ENCODE results near the gene USP14.
A peak's percentile ranks its signal among the peaks of the same experiment; 100 is the strongest.

The USP14 gene

DNA sequence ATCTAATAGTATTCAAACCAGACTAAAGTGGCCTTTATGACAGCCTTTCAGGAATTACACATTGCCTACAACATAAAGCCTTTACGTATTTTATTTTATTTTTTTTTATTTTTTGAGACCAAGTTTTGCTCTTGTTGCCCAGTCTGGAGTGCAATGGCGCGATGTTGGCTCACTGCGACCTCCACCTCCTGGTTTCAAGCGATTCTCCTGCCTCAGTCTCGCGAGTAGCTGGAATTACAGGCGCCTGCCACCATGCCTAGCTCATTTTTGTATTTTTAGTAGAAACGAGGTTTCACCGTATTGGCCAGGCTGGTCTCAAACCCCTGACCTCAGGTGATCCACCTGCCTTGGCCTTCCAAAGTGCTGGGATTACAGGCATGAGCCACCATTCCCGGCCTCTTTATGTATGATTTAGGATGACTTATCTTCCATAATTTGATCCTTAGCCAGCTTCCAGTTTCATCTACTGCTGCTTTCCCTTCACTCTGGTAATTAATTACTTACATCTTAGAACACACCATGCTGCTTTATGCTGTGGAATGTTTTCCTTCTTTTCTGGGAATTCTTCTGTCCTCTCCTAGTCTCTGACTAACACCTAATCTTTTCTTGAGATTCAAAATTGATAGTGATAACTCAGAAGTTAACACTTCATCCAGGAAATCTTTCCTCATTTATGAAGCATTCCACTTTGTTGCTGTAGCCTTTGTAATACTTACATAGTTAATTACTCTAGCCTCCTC lies 2.6 kb downstream of the USP14 start:
- DNase-seq = no peak

DNA sequence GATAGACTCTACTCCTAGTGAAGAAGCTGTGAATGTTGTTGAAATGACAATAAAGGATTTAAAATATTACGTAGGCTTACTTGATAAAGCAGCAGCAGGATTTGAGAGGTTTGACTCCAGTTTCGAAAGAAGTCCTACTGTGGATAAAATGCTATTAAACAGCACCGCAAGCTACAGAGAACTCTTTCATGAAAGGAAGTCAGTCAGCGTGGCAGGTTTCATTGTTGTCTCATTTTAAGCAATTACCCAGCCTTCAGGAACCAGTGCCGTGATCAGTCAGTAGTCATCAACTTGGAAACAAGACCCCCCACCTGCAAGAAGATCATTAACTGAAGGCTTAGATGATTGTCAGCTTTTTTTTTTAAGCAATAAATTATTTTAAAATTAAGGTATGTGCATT lies 14.0 kb downstream of the USP14 start:
- DNase-seq = no peak

DNA sequence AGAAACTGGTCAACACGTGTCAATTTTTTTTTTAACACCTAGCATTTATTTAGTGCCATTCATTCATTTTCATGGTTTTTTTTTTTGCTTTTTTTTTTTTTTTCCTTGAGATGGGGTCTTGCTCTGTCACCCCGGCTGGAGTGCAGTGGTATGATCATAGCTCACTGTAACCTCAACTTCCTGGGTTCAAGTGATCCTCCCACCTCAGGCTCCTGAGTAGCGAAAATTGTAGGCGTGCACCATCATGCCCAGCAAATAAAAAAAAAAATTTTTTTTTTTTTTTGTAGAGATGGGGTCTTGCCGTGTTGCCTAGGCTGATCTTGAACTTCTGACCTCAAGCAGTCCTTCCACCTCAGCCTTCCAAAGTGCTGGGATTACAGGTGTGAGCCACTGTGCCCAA lies 21.1 kb downstream of the USP14 start:
- no peak for DNase-seq

DNA sequence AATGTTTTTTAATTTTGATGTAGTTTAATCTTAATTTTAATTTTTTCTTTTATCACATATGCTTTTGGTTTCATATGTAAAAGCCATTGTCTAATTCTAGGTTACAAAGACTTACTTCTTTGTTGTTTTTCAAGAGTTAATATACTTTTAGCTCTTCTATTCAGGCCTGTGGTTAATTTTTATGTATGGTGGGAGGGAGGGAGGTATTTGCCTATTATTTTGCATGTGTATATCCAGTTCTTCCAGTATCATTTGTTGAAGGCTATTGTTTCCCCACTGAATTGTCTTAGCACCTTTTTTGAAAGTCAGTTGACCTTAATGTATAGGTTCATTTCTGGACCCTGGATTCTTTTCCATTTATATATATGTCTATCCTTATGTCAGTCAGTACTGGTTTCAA lies 23.4 kb downstream of the USP14 start:
- DNase-seq = no peak

DNA sequence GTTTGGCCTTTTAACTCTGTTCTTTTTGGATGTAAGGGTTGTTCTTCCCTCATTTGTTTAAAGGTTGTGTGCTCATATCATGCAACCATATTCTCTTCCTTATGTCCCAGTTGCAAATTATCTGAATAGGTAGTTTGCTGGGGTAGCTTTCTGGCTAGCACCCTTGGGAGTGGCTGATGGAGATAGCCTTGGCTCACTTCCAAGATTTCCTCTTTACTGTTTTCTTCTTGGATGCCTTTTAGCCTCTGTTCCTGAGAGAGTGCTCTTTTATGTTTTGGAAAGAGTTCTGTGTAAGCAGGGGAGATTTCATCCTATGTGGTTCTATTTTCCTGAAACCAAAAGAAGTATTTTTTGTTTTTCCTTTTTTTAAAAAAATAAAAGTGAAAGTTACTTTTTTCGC lies 25.4 kb downstream of the USP14 start:
- DNase-seq = peak; percentile 0

DNA sequence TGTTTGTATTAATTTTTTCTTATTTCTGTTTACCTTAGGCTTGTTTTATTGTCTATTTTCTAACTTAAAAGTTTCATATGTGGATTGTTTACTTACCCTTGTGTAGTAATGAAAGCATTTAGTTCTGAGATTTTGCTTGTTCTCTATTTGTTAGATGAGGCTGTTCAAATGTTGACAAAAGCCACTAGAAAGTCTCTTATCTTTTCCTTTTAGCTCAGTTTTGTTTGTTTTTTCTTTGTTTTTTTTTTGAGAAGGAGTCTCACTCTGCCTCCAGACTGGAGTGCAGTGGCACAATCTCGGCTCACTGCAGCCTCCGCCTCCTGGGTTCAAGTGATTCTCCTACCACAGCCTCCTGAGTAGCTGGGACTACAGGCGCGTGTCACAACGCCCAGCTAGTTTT lies 30.9 kb downstream of the USP14 start:
- no peak for DNase-seq

DNA sequence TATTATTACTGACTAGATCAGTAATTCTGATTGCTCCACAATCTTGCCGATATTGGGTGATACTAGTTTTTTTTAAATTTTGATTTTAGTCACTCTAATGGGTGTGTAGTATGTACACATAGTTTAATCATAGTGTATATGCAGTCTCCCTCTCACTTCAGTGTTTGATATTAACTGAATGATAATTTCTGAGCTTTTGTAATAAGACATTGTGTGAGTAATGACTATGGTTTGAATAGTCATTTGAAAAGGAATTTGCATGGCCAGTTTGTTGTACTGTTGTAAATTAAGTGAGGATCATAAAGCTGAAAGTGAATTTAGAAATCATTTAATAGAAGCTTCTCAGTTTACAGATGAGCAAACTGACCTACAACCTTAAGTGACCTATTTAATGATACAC lies 33.4 kb downstream of the USP14 start:
- DNase-seq = no peak

DNA sequence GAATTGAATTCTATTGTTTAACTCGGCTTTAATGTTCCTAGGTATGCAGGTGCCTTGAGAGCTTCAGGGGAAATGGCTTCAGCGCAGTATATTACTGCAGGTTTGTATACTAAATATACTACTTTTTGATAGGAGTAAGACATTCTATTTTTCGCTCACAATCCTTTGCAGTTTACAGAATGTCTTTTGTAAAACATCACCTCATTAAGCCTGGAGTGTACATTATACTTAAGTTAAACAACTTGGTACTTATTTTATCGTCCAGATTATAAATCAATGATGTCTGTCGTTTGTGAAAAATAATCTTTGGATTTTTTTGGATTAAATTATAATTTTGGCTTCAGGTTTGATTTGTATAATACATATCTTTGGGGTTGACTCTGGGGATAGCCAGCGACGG lies 34.4 kb downstream of the USP14 start:
- DNase-seq = no peak

DNA sequence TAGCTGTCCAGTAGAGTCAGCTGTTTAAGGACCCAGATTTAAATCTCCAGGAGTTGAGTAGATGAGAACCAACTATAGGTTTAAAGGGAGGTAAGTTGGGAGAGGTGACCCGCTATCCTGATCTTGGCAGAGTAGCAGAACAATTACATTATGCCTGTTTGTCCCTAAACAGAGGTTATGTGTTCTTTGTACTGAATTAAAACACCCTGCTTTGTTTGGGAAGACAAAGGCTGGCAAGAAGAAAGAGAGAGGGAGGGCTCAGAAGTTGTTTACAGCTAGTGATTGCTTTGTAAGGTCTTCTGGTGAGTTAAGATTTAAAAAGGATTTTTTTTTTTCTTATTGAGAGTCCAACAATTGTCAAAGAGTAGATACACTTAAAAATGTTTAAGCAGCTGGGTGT lies 37.3 kb downstream of the USP14 start:
- no peak for DNase-seq

DNA sequence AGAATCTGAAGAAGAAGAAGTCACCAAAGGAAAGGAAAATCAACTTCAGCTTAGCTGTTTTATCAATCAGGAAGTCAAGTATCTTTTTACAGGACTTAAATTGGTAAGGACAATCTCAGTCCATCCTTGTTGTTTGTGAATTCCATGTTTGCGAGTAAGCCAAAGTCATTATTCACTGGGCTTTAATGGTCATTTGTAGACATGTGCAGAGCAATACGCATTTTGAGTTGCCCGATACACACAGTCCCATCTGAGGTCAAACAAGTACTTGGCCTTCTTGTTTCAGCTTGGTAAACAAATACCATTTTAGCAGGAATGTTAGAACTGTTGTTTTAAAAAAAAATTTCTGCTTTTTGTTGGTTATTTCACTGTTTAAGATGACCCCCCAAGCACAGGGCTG lies 40.9 kb downstream of the USP14 start:
- no peak for DNase-seq

DNA sequence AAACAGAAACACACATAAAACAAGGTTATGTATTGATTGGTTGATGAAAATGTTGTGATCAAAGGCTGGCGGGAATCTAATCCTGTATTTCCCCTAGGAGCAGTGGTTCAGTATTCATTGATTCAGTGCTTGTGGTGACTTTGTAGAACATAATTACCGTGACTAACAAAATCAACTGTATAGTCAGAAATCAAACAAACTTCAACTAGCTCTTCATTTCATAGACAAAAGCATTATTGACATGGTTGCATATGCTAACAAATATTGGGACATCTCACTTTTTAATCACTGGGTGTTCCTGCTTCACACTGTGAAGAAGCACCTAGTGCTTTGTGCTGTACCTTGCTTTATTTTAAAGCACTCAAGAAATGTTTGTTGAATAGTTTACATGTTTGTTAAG lies 41.4 kb downstream of the USP14 start:
- DNase-seq = no peak

DNA sequence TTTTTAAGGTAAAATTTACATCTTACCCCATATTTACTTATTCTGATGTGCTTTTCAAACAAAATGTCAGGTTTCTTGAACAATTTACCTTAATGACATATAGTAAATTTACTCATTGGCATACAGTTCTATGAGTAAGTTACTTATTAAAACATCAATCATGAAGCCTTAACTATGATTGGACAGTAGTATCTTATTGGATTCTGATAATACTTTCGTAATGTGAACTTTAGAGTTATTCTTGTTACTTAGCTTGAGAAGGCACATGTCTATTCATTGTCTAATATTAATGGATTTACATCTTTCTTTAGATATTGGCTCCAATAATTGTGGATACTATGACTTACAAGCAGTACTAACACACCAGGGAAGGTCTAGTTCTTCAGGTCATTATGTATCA lies 51.7 kb downstream of the USP14 start:
- DNase-seq = no peak

DNA sequence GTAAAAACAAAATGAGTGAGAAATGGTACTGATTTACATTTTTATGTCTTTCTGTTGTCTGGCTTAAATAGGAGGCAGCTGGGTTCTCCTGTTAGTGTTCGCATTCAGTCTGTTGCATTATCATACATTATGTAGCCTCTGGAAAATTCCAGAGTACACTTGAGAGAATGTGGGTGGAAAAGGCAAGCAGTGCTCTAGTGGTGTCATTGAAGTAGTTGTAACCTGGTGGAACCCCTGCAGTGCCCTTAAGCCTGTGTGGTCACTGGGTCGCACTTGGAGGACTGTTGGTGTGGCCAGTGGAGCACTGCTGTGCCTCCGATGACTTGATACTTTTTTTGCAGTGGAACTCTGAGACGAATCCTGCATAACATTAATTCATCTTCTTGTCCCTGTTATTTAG lies 52.4 kb downstream of the USP14 start:
- DNase-seq = no peak

DNA sequence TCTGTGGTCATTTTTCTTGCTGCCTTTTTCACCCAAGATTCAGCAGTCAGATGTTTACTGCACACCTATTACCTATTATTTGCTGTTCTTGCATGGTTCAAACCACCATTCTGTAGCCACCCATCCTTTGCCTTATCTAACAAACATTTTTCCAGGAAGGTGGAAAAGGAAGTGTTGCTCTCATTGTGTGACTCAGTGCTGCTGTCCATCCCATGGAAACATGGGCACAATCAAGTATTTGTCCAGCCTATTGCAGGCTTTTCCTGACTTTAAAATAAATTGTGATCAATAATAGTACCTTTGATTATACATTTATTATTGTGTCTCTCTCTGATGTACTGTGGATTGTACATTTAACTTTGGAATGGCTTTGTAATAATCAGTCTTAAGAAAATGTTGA lies 53.2 kb downstream of the USP14 start:
- DNase-seq = no peak

DNA sequence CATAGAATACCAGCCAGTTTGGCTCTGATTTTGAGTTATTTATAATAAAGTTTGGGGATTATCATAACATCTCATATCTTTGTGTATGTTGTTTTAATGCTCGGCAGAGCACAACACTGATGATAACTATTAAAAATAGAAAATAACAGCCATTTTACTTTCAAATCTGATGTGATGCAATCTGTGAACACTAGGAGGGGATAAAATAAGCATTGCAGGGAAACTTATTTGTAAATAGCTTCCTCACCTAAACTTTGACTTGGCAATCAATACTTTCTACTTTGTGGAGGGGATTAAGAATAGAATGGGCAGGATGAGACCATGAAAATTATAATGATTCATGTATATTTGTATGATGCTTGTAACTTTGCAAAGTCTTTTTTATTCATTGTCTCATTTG lies 54.4 kb downstream of the USP14 start:
- no peak for DNase-seq

DNA sequence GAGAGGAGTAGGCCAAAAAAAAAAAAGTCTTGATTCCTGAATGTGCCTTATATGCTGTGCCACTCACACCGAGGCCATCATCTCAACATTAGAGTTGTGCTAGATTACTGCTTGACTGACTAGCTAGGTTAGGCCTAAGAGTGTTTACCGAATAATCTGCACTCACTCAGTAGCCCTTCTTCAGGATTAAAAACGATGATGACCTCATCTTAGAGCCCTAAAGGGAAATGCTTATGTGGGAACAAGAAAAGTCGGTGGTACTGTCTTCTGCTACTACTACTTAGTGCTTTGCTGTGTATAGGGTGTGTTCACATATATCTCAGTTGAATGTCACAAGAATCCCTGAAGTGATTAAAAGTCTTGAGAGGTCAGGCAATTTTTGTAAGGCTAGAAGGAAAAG lies 55.1 kb downstream of the USP14 start:
- no peak for DNase-seq

DNA sequence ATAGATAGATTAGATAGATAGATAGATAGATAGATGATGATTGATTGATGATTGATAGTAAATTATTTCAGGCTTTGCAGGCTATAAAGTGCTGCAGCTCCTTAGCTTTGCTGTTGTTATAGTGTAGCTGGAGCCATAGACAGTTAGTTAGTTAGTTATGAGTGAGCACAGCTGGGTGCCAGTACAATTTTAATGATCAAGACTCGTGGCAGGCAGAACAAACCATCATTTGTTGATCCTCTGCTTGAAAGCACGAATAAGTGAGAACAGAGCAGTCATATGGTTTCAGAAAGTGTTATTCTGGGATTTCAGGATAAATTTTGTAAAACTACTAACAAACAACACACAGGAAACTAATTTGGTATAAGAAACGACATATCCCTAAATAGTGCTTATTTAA lies 55.6 kb downstream of the USP14 start:
- DNase-seq = no peak

DNA sequence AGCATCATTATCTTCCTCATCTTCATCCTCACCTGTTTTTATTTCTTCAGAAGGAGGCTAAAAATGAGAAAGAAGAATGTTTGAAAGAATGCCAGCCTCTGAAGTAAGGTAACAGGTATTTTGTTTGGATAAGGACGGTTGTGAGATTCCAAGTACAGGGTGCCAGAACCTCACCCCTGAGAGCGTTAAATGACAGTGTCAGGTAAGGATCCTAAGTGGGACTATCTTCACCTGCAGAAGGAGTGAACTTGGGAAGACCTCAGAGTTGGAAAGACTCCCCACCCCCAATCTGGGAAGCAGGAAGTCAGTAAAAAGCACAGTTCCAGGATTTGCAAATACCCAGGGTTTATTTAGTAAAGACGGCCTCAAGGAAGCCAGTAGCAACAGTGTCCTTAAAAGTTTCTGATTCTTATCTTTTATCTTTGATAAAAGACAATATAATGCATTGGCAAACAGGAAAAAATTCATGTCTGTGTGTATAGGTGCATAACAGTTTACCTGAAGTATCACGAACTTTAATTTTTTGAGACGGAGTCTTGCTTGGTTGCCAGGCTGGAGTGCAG lies 57.2 kb downstream of the USP14 start:
- DNase-seq = no peak

DNA sequence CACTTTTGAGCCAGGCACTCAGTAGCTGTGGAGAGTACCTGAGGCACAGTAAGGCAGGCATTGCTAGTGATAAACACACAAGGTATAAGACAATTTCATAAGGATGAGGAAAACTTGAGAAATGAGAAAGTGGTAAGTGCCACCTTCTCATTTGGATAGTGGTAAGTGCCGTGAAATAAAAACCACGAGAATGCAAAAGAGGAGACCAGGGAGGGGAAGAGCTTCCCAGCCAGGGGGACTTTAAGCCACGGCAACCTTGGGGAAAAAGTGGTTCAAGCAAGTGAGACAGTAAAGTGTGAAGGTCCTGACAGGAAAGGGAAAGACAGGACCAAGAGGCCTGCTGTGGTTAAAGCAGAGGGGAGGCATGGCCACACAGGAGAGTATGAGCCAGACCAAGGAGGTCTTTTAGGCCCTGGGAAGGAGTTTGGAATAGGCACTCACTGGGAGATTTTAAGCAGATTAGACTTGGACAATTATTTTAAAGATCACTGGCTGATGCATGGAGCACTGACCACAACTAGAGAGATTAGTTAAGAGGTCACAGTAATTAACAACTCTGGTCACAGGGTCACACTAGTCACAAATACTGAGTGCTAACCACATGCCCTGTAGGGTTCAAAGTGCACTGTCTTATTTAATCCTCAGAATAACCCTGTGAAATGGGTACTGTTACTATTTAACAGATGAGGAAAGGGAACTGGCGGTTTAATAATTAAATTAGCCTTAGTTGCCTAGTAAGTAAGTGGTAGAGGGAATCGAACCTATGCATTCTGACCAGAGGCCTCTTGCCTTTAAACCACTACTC lies 59.4 kb downstream of the USP14 start:
- DNase-seq = no peak

DNA sequence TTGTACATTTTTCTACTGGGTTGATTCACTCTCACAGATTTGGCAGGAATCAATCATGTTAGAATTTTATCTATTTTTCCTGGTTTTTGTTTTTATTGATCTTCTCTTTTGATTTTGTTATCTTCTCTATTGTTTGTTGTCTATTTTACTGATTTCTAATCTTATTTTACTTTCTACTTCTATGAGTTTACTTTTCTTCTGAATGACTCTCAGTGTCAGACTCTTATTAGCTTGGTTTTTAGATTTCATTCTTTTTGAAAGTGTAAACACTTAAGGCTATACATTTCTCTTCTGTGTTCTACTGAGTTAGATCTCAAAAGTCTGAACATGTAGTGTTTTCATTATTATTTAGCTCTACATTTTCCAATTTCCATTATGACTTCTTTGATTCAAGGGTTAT lies 62.4 kb downstream of the USP14 start:
- no peak for DNase-seq

DNA sequence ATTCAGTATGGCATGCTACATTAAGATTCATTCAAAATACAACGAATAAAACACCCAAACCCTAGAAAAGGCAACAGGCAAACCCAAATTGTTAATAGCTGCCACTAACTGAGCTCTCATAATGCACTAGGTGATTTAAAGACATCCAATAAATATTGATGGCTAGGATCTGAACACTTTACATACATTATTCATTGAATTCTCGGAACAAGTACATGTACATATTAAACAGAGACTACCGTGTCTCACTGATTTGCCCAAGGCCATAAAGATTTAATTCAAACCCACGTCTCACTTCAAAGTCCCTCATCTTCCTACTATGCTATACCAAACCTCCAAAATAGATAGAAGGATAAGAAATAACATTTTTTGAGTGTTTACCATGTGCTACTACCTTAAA lies 67.4 kb downstream of the USP14 start:
- DNase-seq = no peak

DNA sequence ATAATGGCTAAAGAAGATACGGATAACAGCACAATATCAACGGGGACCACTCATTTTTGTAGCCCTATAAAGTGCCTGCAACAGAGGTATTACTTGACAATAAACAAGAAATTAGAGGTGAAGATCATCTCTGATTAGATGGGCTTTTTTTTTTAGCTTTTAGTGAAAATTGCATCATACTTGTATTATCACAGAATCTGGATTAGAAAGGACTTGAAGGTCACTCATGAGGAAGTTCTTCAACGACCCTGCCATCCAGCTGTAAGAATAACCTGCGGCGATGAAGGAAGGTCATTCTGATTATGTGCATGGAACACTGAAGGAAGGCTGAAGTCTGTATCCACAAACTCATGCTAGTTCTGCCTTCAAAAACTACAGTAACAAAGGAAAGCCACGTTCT lies 69.0 kb downstream of the USP14 start:
- no peak for DNase-seq

DNA sequence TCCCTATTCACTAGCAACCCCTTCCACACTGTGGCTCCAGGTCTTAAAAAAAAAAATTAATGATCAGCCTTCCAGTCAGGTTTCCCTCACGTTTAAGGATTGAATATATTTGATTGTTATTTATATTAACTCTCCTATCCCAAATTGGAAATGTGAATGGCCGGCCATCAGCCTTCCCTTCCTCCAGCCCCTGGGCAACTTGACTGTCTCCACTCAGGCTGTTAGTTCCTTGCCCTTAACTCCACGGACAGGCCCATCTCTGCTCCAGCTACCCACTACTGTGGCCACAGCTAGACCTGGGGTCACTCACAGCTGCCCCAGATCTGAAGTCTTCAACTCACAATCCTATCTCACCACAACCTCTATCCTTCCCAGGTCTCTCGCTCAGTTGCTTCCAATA lies 69.5 kb downstream of the USP14 start:
- no peak for DNase-seq

DNA sequence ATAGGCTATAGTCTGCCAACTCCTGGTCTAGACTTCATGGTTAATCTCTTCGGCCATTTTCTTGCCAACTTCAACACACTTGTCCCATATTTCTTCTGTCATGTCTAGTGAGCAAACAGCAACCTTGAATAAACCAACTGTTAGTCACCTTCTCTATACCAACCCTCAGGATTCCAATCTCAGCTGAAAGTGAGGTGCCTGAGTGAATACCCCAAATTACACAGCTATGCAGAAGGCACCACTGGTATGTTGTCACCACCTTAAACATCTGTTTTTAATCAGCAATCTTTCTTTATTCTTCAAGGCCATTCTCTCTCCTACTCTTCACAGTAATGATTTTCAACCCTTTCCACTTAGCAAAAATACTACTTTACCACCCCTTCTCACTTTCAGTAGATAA lies 70.2 kb downstream of the USP14 start:
- DNase-seq = no peak

DNA sequence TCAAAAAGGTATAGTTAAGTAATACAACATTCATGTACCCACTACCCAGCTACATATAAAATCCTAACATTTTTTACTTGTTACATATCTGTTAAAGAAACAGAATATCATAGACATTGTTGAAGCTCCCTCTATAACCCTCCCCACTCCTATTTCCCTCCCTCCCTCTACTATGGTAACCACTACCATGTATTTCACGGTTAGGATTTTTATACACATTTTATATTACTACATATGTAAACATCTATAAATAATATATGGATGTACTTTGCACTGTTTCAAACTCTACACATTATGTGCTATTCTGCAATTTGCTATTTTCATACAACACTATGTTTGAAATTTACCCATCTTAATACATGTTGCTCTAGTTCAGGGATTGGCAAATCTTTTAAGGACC lies 73.2 kb downstream of the USP14 start:
- no peak for DNase-seq

Data from NCI-H1092 treated with DMSO at 0.1 percent for 48 hours (cell line).